Measurements from ENCODE around the gene ANKRD9. TPM values are rescaled to one million over a fixed set of nuclear protein-coding genes. Genes with fewer than 3 reads are reported as not detected.

The ANKRD9 gene
- total and polyA plus RNA-seq, 2 donors (not counting 1 experiment from before 2014, with no cell fraction given), result 2.7 to 22.0 TPM

DNA sequence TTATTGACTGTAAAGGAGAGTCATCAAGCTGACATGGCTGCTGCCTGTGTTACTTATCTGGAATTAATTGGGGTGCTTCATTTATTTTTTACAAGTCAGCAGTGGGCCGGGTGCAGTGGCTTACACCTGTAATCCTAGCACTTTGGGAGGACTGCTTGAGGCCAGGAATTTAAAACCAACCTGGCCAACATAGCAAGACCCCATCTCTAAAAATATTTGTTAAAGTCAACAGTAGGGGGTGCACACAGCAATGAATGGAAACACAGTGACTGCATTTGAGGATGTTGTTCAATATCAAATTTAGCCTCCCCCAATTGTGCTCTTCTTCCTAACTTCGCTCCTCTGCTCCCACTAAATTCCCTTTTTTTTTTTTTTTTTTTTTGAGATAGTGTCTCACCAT lies 52.1 kb downstream of the ANKRD9 start:
- Histone ChIP-seq H3K4me3 (replicated peaks in 1 of 4; ENCODE audit: control extremely low read depth in 1 of 4, insufficient read depth in 1 of 4, low read depth in 3 of 4, low read length in 4 of 4) (no peak overlapping the region), H3K9me3 (ENCODE audit: control insufficient read depth, insufficient read depth, low read depth, low read length) (no peaks in the 10 kb centered on the region), H3K36me3 (ENCODE audit: control insufficient read depth, insufficient read depth, low read length) (peaks cover 7% of the 10 kb centered on the region), H3K9ac (ENCODE audit: insufficient read depth, low read length) (no peak overlapping the region), H3K27me3 (ENCODE audit: control insufficient read depth, insufficient read depth, low read length) (no peaks in the 10 kb centered on the region), H3K4me1 (ENCODE audit: control insufficient read depth, extremely low read depth, insufficient read depth, low read length) (no peaks in the 10 kb centered on the region), H3K27ac (ENCODE audit: insufficient read depth, low read length) (no peak overlapping the region), H3K4me2 (ENCODE audit: extremely low read depth, insufficient read depth, low read length) (no peak overlapping the region), H2AFZ (ENCODE audit: low read length) (no peak overlapping the region), H4K20me1 (ENCODE audit: control insufficient read depth, extremely low read depth, insufficient read depth, low read length) (no peaks in the 10 kb centered on the region), H3K79me2 (ENCODE audit: control insufficient read depth, insufficient read depth, low read length) (no peaks in the 10 kb centered on the region)
- TF ChIP-seq, protein P1, sequence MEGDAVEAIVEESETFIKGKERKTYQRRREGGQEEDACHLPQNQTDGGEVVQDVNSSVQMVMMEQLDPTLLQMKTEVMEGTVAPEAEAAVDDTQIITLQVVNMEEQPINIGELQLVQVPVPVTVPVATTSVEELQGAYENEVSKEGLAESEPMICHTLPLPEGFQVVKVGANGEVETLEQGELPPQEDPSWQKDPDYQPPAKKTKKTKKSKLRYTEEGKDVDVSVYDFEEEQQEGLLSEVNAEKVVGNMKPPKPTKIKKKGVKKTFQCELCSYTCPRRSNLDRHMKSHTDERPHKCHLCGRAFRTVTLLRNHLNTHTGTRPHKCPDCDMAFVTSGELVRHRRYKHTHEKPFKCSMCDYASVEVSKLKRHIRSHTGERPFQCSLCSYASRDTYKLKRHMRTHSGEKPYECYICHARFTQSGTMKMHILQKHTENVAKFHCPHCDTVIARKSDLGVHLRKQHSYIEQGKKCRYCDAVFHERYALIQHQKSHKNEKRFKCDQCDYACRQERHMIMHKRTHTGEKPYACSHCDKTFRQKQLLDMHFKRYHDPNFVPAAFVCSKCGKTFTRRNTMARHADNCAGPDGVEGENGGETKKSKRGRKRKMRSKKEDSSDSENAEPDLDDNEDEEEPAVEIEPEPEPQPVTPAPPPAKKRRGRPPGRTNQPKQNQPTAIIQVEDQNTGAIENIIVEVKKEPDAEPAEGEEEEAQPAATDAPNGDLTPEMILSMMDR (conservative IDR thresholded peaks at IDR 0.05 in 1 of 2, IDR thresholded peaks at IDR 0.05 in 1 of 2; ENCODE audit: low read depth in 1 of 2, low read length in 2 of 2), result no peak
- no peak for TF ChIP-seq EZH2 (IDR thresholded peaks at IDR 0.05; ENCODE audit: low read length, missing control alignments)
- DNase-seq (ENCODE audit: low read depth in 2 of 2), result no peak

DNA sequence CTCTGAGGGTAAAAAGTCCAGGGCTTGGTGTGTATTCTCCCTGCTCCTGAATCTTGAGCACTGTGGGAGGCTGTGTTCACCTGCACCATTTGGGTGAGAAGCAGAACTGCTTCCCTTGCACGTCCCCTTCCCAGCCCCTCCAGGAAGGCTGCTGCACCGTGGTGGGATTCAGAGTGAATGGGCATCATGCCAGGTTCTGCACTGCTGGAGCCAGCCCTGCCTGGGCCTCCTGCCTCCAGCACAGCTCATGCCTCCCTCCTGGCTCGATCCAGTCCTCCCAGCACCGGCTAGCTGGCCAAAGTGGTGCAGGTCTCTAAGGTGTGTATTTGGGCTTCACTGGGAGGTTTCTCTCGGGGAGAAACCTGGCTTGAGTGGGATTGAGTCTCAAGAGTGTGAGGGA lies 54.9 kb downstream of the ANKRD9 start:
- no peaks in the 10 kb centered on the region for H3K9me3 ChIP-seq (ENCODE audit: control insufficient read depth, insufficient read depth, low read depth, low read length)
- no peak overlapping the region for H3K9ac ChIP-seq (ENCODE audit: insufficient read depth, low read length)
- no peaks in the 10 kb centered on the region for H4K20me1 ChIP-seq (ENCODE audit: control insufficient read depth, extremely low read depth, insufficient read depth, low read length)
- peaks cover 17% of the 10 kb centered on the region for H3K36me3 ChIP-seq (ENCODE audit: control insufficient read depth, insufficient read depth, low read length)
- H3K4me3 ChIP-seq (replicated peaks in 1 of 4; ENCODE audit: control extremely low read depth in 1 of 4, insufficient read depth in 1 of 4, low read depth in 3 of 4, low read length in 4 of 4), result no peak overlapping the region
- no peaks in the 10 kb centered on the region for H3K79me2 ChIP-seq (ENCODE audit: control insufficient read depth, insufficient read depth, low read length)
- H3K27me3 ChIP-seq (ENCODE audit: control insufficient read depth, insufficient read depth, low read length), result no peaks in the 10 kb centered on the region
- H3K4me1 ChIP-seq (ENCODE audit: control insufficient read depth, extremely low read depth, insufficient read depth, low read length), result no peaks in the 10 kb centered on the region
- H3K4me2 ChIP-seq (ENCODE audit: extremely low read depth, insufficient read depth, low read length), result no peak overlapping the region
- H2AFZ ChIP-seq (ENCODE audit: low read length), result no peak overlapping the region
- no peak overlapping the region for H3K27ac ChIP-seq (ENCODE audit: insufficient read depth, low read length)
- DNase-seq (ENCODE audit: low read depth in 2 of 2), result no peak
- TF ChIP-seq, protein P1 (conservative IDR thresholded peaks at IDR 0.05 in 1 of 2, IDR thresholded peaks at IDR 0.05 in 1 of 2; ENCODE audit: low read depth in 1 of 2, low read length in 2 of 2), result no peak
- TF ChIP-seq EZH2 (IDR thresholded peaks at IDR 0.05; ENCODE audit: low read length, missing control alignments), result no peak

DNA sequence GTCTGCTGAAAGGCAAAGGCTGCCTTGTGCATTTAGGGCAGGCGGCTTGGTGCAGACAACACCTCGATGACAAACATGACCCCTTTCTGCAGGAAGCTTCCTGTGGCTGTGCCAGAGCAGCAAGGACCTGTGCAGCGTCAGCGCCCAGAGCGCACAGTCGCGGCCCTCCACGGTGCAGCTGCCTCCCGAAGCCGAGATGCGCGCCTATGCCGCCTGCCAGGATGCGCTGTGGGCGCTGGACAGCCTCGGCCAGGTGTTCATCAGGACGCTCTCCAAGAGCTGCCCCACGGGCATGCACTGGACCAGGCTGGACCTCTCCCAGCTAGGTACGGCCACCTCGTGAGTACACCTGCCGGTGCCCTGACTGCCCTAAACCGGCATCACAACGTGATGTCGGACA lies 57.3 kb downstream of the ANKRD9 start:
- Histone ChIP-seq H3K27ac (ENCODE audit: insufficient read depth, low read length) (no peak overlapping the region), H3K36me3 (ENCODE audit: control insufficient read depth, insufficient read depth, low read length) (peaks cover 20% of the 10 kb centered on the region), H3K27me3 (ENCODE audit: control insufficient read depth, insufficient read depth, low read length) (no peaks in the 10 kb centered on the region), H3K4me1 (ENCODE audit: control insufficient read depth, extremely low read depth, insufficient read depth, low read length) (no peaks in the 10 kb centered on the region), H3K4me3 (replicated peaks in 1 of 4; ENCODE audit: control extremely low read depth in 1 of 4, insufficient read depth in 1 of 4, low read depth in 3 of 4, low read length in 4 of 4) (no peak overlapping the region), H2AFZ (ENCODE audit: low read length) (no peak overlapping the region), H3K9me3 (ENCODE audit: control insufficient read depth, insufficient read depth, low read depth, low read length) (no peaks in the 10 kb centered on the region), H4K20me1 (ENCODE audit: control insufficient read depth, extremely low read depth, insufficient read depth, low read length) (no peaks in the 10 kb centered on the region), H3K79me2 (ENCODE audit: control insufficient read depth, insufficient read depth, low read length) (no peaks in the 10 kb centered on the region), H3K9ac (ENCODE audit: insufficient read depth, low read length) (no peak overlapping the region), H3K4me2 (ENCODE audit: extremely low read depth, insufficient read depth, low read length) (no peak overlapping the region)
- TF ChIP-seq, protein P1 (conservative IDR thresholded peaks at IDR 0.05 in 1 of 2, IDR thresholded peaks at IDR 0.05 in 1 of 2; ENCODE audit: low read depth in 1 of 2, low read length in 2 of 2), result no peak
- no peak for TF ChIP-seq EZH2 (IDR thresholded peaks at IDR 0.05; ENCODE audit: low read length, missing control alignments)
- no peak for DNase-seq (ENCODE audit: low read depth in 2 of 2)

Other genes starting within 250 kb of the ANKRD9 start
- 3.6 and 4.3 TPM in 2 replicates for gene MOK, start 204.6 kb downstream of the ANKRD9 start, total RNA-seq
- gene MOK, start 204.6 kb downstream of the ANKRD9 start, polyA plus RNA-seq, result 4.7 and 5.9 TPM in 2 replicates
- gene ZNF839, start 190.0 kb downstream of the ANKRD9 start, total RNA-seq, result 8.2 and 8.8 TPM in 2 replicates
- 5.7 and 6.6 TPM in 2 replicates for gene ZNF839, start 190.0 kb downstream of the ANKRD9 start, polyA plus RNA-seq
- 41.6 and 42.8 TPM in 2 replicates for gene CINP, start 146.9 kb downstream of the ANKRD9 start, total RNA-seq
- gene CINP, start 146.9 kb downstream of the ANKRD9 start, polyA plus RNA-seq, result 71.8 and 84.1 TPM in 2 replicates
- gene TECPR2, start 146.8 kb downstream of the ANKRD9 start, total RNA-seq, result 10.3 and 17.8 TPM in 2 replicates
- 9.2 and 10.5 TPM in 2 replicates for gene TECPR2, start 146.8 kb downstream of the ANKRD9 start, polyA plus RNA-seq
- 6.7 and 11.4 TPM in 2 replicates for gene RCOR1, start 82.9 kb upstream of the ANKRD9 start, total RNA-seq
- 18.7 and 19.6 TPM in 2 replicates for gene RCOR1, start 82.9 kb upstream of the ANKRD9 start, polyA plus RNA-seq

Data from fibroblast of lung (primary cell).